K562 (cell line): ENCODE measurements around the gene GEMIN8. TPM values are rescaled to one million over a fixed set of nuclear protein-coding genes. Genes with fewer than 3 reads are reported as not detected.
A peak's percentile ranks its signal among the peaks of the same experiment; 100 is the strongest.

ENCODE experiments used
- ATAC-seq: fragments of 200-7000 bp; cut with Tn5 transposase; 3 replicates; pipeline ENCODE4 v1.9.1; 2020; ENCODE audit warnings: moderate library complexity
- BruUV-seq: library from RNA; stranded (reverse); fragments of 400-500 nt; replicated peaks from 2 replicates; lab custom pipeline; 2021; lab: Mats Ljungman, UMichigan
- CTCF ChIA-PET: fragments of 300-600 bp; formaldehyde crosslinking; extraction: SDS; loops from one replicate; lab custom pipeline; 2021; ENCODE audit warnings: low intra/inter-chr PET ratio; lab: Yijun Ruan, JAX
- POLR2A ChIA-PET: fragments of 300-600, 350-650 bp; sonication (Branson Sonifier 250); formaldehyde crosslinking; extraction: SDS; loops from one replicate; lab custom pipeline; 2021; ENCODE audit warnings: antibody characterized with exemption, inconsistent platforms; lab: Yijun Ruan, JAX
- DNase-seq, 4 experiments: peaks; one replicate each; pipeline versions ENCODE4 v3.0.0 to v3.0.0-alpha.2; 2011 to 2018; ENCODE audit warnings: low spot score in 3 of 4, mixed read lengths in 3 of 4; ENCODE audit errors: extremely low read depth in 1 of 4
- FAIRE-seq: peaks from 2 replicates; lab custom pipeline; 2011; peaks lifted over from hg19 to GRCh38; lab: Jason Lieb, UNC
- H2AFZ ChIP-seq: 2 replicates; pipeline ENCODE4 v1.6.0; 2011; ENCODE audit warnings: low read depth, low read length, control low read depth, inconsistent platforms
- H3K27ac ChIP-seq: fragments of 200-600 bp; 3 replicates; pipeline ENCODE4 v1.8.0; 2011; ENCODE audit warnings: low read depth, mild to moderate bottlenecking, control low read depth, inconsistent platforms, low read length, moderate library complexity, mixed read lengths; ENCODE audit errors: extremely low read depth
- H3K27me3 ChIP-seq, 2 experiments: fragments of 300-600 bp in 1 of 2; 2 replicates in 1 of 2; 3 replicates in 1 of 2; pipeline versions ENCODE4 v1.6.0 to v1.8.0; 2011; ENCODE audit warnings: inconsistent platforms in 2 of 2, low read length in 2 of 2, mild to moderate bottlenecking in 1 of 2, mixed read lengths in 1 of 2, moderate library complexity in 1 of 2; ENCODE audit not compliant: control insufficient read depth in 2 of 2, insufficient read depth in 2 of 2
- H3K36me3 ChIP-seq: fragments of 300-600 bp; 3 replicates; pipeline ENCODE4 v1.8.0; 2011; ENCODE audit warnings: mild to moderate bottlenecking, low read length, inconsistent platforms; ENCODE audit not compliant: control insufficient read depth, insufficient read depth
- H3K4me1 ChIP-seq, 2 experiments: fragments of 200-600 bp in 1 of 2; replicated peaks in 1 of 2; 2 replicates in 1 of 2; 3 replicates in 1 of 2; pipeline versions ENCODE4 v1.5.1 to v1.8.0; 2011; ENCODE audit warnings: inconsistent platforms in 2 of 2, low read length in 2 of 2, mild to moderate bottlenecking in 1 of 2, mixed read lengths in 1 of 2, moderate library complexity in 1 of 2; ENCODE audit not compliant: control insufficient read depth in 2 of 2, insufficient read depth in 2 of 2
- H3K4me2 ChIP-seq: 2 replicates; pipeline ENCODE4 v1.6.1; 2011; ENCODE audit warnings: low read length, control low read depth, inconsistent platforms, mixed read lengths; ENCODE audit not compliant: insufficient read depth
- H3K4me3 ChIP-seq: fragments of 200-600 bp; sonication (generic), shearing (Covaris generic); 2 replicates; pipeline ENCODE4 v1.5.1; 2016; ENCODE audit warnings: control low read depth, inconsistent platforms
- H3K79me2 ChIP-seq: fragments of 200-600 bp; 3 replicates; pipeline ENCODE4 v1.8.0; 2011; ENCODE audit warnings: low read length, inconsistent platforms; ENCODE audit not compliant: control insufficient read depth, insufficient read depth
- H3K9ac ChIP-seq, 2 experiments: 2 replicates each; pipeline versions ENCODE4 v1.6.0 to v1.6.1; 2011; ENCODE audit warnings: low read depth in 2 of 2, low read length in 2 of 2, control low read depth in 1 of 2, inconsistent platforms in 1 of 2, mild to moderate bottlenecking in 1 of 2, mixed read lengths in 1 of 2; ENCODE audit not compliant: insufficient read depth in 1 of 2
- H3K9me1 ChIP-seq: one replicate; pipeline ENCODE4 v1.6.0; 2011; ENCODE audit warnings: inconsistent platforms, mild to moderate bottlenecking, low read length, moderate library complexity; ENCODE audit not compliant: control insufficient read depth, insufficient read depth
- H3K9me3 ChIP-seq: replicated peaks from 2 replicates; pipeline ENCODE4 v1.5.1; 2011; ENCODE audit warnings: low read depth, low read length, inconsistent platforms; ENCODE audit not compliant: control insufficient read depth, insufficient read depth
- H4K20me1 ChIP-seq: replicated peaks from 2 replicates; pipeline ENCODE4 v1.6.1; 2011; ENCODE audit warnings: low read length, inconsistent platforms, mixed read lengths; ENCODE audit not compliant: control insufficient read depth, insufficient read depth
- CCNT2 ChIP-seq: IDR thresholded peaks from 2 replicates; pipeline ENCODE4 v1.6.1; 2011; ENCODE audit warnings: borderline replicate concordance, low read depth, mild to moderate bottlenecking, moderate library complexity, mixed read lengths, low read length; ENCODE audit not compliant: insufficient read length; ENCODE audit errors: extremely low read depth
- CREBBP ChIP-seq: IDR thresholded peaks from one replicate; pipeline ENCODE4 v1.6.1; 2012; ENCODE audit warnings: low read depth, mild to moderate bottlenecking, control low read depth, inconsistent platforms, low read length
- HDAC8 ChIP-seq: fragments of 450-650 bp; IDR thresholded peaks from 2 replicates; pipeline ENCODE4 v1.6.1; 2016; ENCODE audit warnings: mild to moderate bottlenecking, missing genetic modification characterization, moderate library complexity, missing compliant biosample characterization
- HNRNPL ChIP-seq: fragments of 200-400 bp; formaldehyde crosslinking; IDR thresholded peaks from 2 replicates; pipeline ENCODE4 v1.6.1; 2017; ENCODE audit warnings: low read depth, mild to moderate bottlenecking, low read length
- JUN ChIP-seq, 2 experiments: sonication (generic) in 1 of 2; formaldehyde crosslinking in 1 of 2; IDR thresholded peaks; 2 replicates each; pipeline versions ENCODE4 v1.6.1 to v1.8.0; 2012 to 2022; ENCODE audit warnings: borderline replicate concordance in 2 of 2, mild to moderate bottlenecking in 2 of 2, improper control_type of control experiment in 1 of 2, low read depth in 1 of 2, low read length in 1 of 2, missing genetic modification reagents in 1 of 2
- KHSRP ChIP-seq: fragments of 450-650 bp; IDR thresholded peaks from 2 replicates; pipeline ENCODE4 v1.6.1; 2017
- MAX ChIP-seq: sonication (generic); formaldehyde crosslinking; IDR thresholded peaks from 2 replicates; pipeline ENCODE4 v1.9.0; 2022; ENCODE audit warnings: mild to moderate bottlenecking, missing genetic modification reagents
- NKRF ChIP-seq: fragments of 450-650 bp; IDR thresholded peaks from 2 replicates; pipeline ENCODE4 v1.6.1; 2016; ENCODE audit warnings: borderline replicate concordance
- POLR3G ChIP-seq: IDR thresholded peaks from 2 replicates; pipeline ENCODE4 v1.6.1; 2011; ENCODE audit not compliant: insufficient read length, insufficient replicate concordance; ENCODE audit errors: extremely low read depth
- SMAD2 ChIP-seq: fragments of 150-350 bp; IDR thresholded peaks from 2 replicates; pipeline ENCODE4 v1.6.1; 2014; ENCODE audit warnings: low read depth, mild to moderate bottlenecking, low read length
- STAT6 ChIP-seq: sonication (generic); formaldehyde crosslinking; IDR thresholded peaks from 2 replicates; pipeline ENCODE4 v1.8.1; 2023; ENCODE audit warnings: mild to moderate bottlenecking, missing genetic modification reagents
- TFE3 ChIP-seq: fragments of 450-650 bp; formaldehyde crosslinking; IDR thresholded peaks from 2 replicates; pipeline ENCODE4 v1.4.0; 2020; ENCODE audit warnings: mild to moderate bottlenecking, mixed read lengths
- ZNF217 ChIP-seq: sonication (generic); formaldehyde crosslinking; IDR thresholded peaks from 2 replicates; pipeline ENCODE4 v1.8.0; 2022; ENCODE audit warnings: mild to moderate bottlenecking, missing genetic modification reagents
- ZNF77 ChIP-seq: fragments of 250-450 bp; sonication (Bioruptor Pico); IDR thresholded peaks from 2 replicates; pipeline ENCODE4 v1.5.0; 2020
- WGBS: fragments of 100-300 bp; shearing (Covaris generic); methylation state at CpG from one replicate; pipeline ENCODE4 v1.1.6; 2016; ENCODE audit warnings: low coverage, mixed read lengths; ENCODE audit not compliant: insufficient coverage; ENCODE audit errors: missing lambda C conversion rate; 5-methylcytosine and 5-hydroxymethylcytosine counted together
- in situ Hi-C: fragments of 300-500 bp; cut with MboI; formaldehyde crosslinking; loops from 4 replicates; pipeline ENCODE4 v1.15.0; 2018; ENCODE audit warnings: inconsistent platforms, mixed read lengths
- intact Hi-C: fragments of 100-400 bp; cut with micrococcal nuclease; formaldehyde crosslinking; loops from 2 replicates; pipeline ENCODE4 v1.14.2; 2022
- polyA plus RNA-seq, 8 experiments: library from polyadenylated mRNA; depleted of rRNA in 4 of 8; stranded (reverse) in 5 of 8; unstranded in 3 of 8; fragments of >200 nt; fragmentation: Nextera tagmentation in 2 of 8; fragmentation: Illumina TruSeq in 1 of 8; extraction: Ambion mirVana in 2 of 8; extraction: Trizol in 1 of 8; gene quantifications; 2 replicates each; pipeline versions ENCODE4 v1.2.1 to v1.2.3, GENCODE V29; 2011 to 2014; ENCODE audit warnings: inconsistent platforms in 1 of 8, missing spikeins in 1 of 8
- total RNA-seq, 7 experiments: library from RNA; depleted of rRNA in 6 of 7; stranded (reverse); fragments of >200 nt in 6 of 7; fragmentation: Illumina TruSeq in 2 of 7; extraction: Trizol in 2 of 7; gene quantifications; 2 replicates each; pipeline versions ENCODE4 v1.2.1 to v1.2.3, GENCODE V29; 2011 to 2021; ENCODE audit warnings: low replicate concordance in 1 of 7

Gene GEMIN8
- total and polyA plus RNA-seq, 9 of the 15 experiments (the other 6 are each of a cell fraction or from before 2014, with no cell fraction given) = 10.9 to 29.1 (median 16.9) TPM

GRCh38 chrX:14027036-14027435 is 2.7 kb downstream of the GEMIN8 start:
- H3K36me3 ChIP-seq = peaks cover 4% of the 10 kb centered on the region; the same call in 1 of the 3 replicates
- H3K9me3 ChIP-seq = 0 out of 2 replicates have a peak, but pooled peaks cover under 1% of the 10 kb centered on the region
- H3K4me1 ChIP-seq = peaks cover 4 to 14% of the 10 kb centered on the region in 2 experiments; a peak in 4 of 5 replicates
- WGBS = 78% methylated on average over 1 of the region's 1 CpG
- POLR2A ChIA-PET = interaction anchor here (0.7 kb wide), 1 partner anchor 29 kb away, joined by 4 read pairs; no protein-coding TSS in a partner anchor
- no peak overlapping the region for H2AFZ ChIP-seq
- BruUV-seq = no TSS peak
- H3K4me2 ChIP-seq = peak overlapping the region; percentile 83
- H3K4me3 ChIP-seq = no peak overlapping the region
- in situ Hi-C loops = loop anchor here (5.0 kb wide), 1 partner anchor 375 kb away; the partner anchor contains the start of gene TCEANC
- no peaks in the 10 kb centered on the region for H3K9me1 ChIP-seq
- ATAC-seq (no peak), DNase-seq (no peak), FAIRE-seq (peak; percentile 11)
- H3K79me2 ChIP-seq = peaks cover 32% of the 10 kb centered on the region
- TF ChIP-seq TFE3 (CRISPR knock-in tag) (no peak), JUN (IDR thresholded peaks at IDR 0.05; ENCODE audit: borderline replicate concordance, low read depth, low read length) (no peak), JUN (CRISPR knock-in tag; IDR thresholded peaks at IDR 0.05; ENCODE audit: borderline replicate concordance) (no peak), HNRNPL (no peak), MAX (no peak), POLR3G (no peak), CCNT2 (no peak), SMAD2 (no peak), KHSRP (no peak), HDAC8 (tag) (no peak), STAT6 (CRISPR knock-in tag) (no peak), NKRF (no peak), ZNF77 (no peak), CREBBP (no peak), ZNF217 (no peak)
- no peaks in the 10 kb centered on the region for H3K27me3 ChIP-seq
- no peak overlapping the region for H3K27ac ChIP-seq
- intact Hi-C loops = loop anchor here (10.0 kb wide), 1 partner anchor 102 kb away; no protein-coding TSS in a partner anchor
- H3K9ac ChIP-seq = peak overlapping the region in 1 of 2 experiments; percentile 46; a peak in 1 of 4 replicates
- H4K20me1 ChIP-seq = no peaks in the 10 kb centered on the region
- CTCF ChIA-PET = no interaction called here
